Epithelial cell of proximal tubule (primary cell): ENCODE results near the gene POP7. TPM values are rescaled to one million over a fixed set of nuclear protein-coding genes. Genes with fewer than 3 reads are reported as not detected.

Experiments
- DNase-seq: peaks from one replicate; pipeline ENCODE4 v3.0.0-alpha.2; 2011; ENCODE audit warnings: low read depth
- H3K4me3 ChIP-seq: 2 replicates; pipeline ENCODE4 v1.5.1; 2011; ENCODE audit warnings: low read depth, mild to moderate bottlenecking, low read length
- total RNA-seq: library from RNA; depleted of rRNA; stranded (reverse); fragments of >200 nt; gene quantifications from 2 replicates; pipeline ENCODE4 v1.2.3, GENCODE V29; 2015
- TF ChIP-seq, protein P1 (sequence below): conservative IDR thresholded peaks from 2 replicates; pipeline ENCODE4 v1.5.1; 2012; ENCODE audit warnings: low read depth, mild to moderate bottlenecking, low read length

The POP7 gene
- total RNA-seq, 1 donor from 2014 or later: 42.7 TPM

- TF ChIP-seq, protein P1, sequence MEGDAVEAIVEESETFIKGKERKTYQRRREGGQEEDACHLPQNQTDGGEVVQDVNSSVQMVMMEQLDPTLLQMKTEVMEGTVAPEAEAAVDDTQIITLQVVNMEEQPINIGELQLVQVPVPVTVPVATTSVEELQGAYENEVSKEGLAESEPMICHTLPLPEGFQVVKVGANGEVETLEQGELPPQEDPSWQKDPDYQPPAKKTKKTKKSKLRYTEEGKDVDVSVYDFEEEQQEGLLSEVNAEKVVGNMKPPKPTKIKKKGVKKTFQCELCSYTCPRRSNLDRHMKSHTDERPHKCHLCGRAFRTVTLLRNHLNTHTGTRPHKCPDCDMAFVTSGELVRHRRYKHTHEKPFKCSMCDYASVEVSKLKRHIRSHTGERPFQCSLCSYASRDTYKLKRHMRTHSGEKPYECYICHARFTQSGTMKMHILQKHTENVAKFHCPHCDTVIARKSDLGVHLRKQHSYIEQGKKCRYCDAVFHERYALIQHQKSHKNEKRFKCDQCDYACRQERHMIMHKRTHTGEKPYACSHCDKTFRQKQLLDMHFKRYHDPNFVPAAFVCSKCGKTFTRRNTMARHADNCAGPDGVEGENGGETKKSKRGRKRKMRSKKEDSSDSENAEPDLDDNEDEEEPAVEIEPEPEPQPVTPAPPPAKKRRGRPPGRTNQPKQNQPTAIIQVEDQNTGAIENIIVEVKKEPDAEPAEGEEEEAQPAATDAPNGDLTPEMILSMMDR: no peak
- no peak for DNase-seq
- no peak overlapping the region for H3K4me3 ChIP-seq
These were observed 47.8 kb downstream of the POP7 start for GRCh38 chr7:100753750-100754149.

Other genes starting within 250 kb of the POP7 start
- 0.65 TPM in 1 of 2 replicates, not detected in the other for gene SPACDR, start 241.9 kb upstream of the POP7 start, total RNA-seq
- gene TSC22D4, start 226.9 kb upstream of the POP7 start, total RNA-seq: 36.6 and 45.4 TPM in 2 replicates
- gene NYAP1, start 222.2 kb upstream of the POP7 start, total RNA-seq: 0.72 and 1.2 TPM in 2 replicates
- 10.9 and 17.4 TPM in 2 replicates for gene AGFG2, start 166.9 kb upstream of the POP7 start, total RNA-seq
- gene SAP25, start 132.2 kb upstream of the POP7 start, total RNA-seq: 1.7 TPM in 1 of 2 replicates, not detected in the other
- 36.8 and 62.0 TPM in 2 replicates for gene LRCH4, start 120.0 kb upstream of the POP7 start, total RNA-seq
- 0.80 and 1.0 TPM in 2 replicates for gene FBXO24, start 119.8 kb upstream of the POP7 start, total RNA-seq
- gene PCOLCE, start 103.8 kb upstream of the POP7 start, total RNA-seq: 1.4 and 4.4 TPM in 2 replicates
- gene MOSPD3, start 93.6 kb upstream of the POP7 start, total RNA-seq: 12.1 and 17.0 TPM in 2 replicates
- gene TFR2, start 64.6 kb upstream of the POP7 start, total RNA-seq: 1.1 and 5.9 TPM in 2 replicates
- not detected in 2 replicates for gene ACTL6B, start 49.7 kb upstream of the POP7 start, total RNA-seq
- 245 and 295 TPM in 2 replicates for gene GNB2, start 32.4 kb upstream of the POP7 start, total RNA-seq
- gene GIGYF1, start 11.9 kb upstream of the POP7 start, total RNA-seq: 8.5 and 14.1 TPM in 2 replicates
- gene EPO, start 14.3 kb downstream of the POP7 start, total RNA-seq: not detected in 2 replicates
- gene ZAN, start 27.5 kb downstream of the POP7 start, total RNA-seq: not detected in 2 replicates
- 70.3 and 99.1 TPM in 2 replicates for gene EPHB4, start 121.4 kb downstream of the POP7 start, total RNA-seq
- gene SLC12A9, start 146.6 kb downstream of the POP7 start, total RNA-seq: 11.4 and 18.4 TPM in 2 replicates
- 112 and 117 TPM in 2 replicates for gene TRIP6, start 161.3 kb downstream of the POP7 start, total RNA-seq
- 83.3 and 154 TPM in 2 replicates for gene SRRT, start 169.0 kb downstream of the POP7 start, total RNA-seq
- 0.58 and 4.3 TPM in 2 replicates for gene UFSP1, start 183.6 kb downstream of the POP7 start, total RNA-seq
- gene ACHE, start 189.8 kb downstream of the POP7 start, total RNA-seq: 0.51 and 3.3 TPM in 2 replicates
- gene MUC3A, start 243.4 kb downstream of the POP7 start, total RNA-seq: not detected in 2 replicates